Measurements from ENCODE around the gene LDLRAD3. TPM values are rescaled to one million over a fixed set of nuclear protein-coding genes. Genes with fewer than 3 reads are reported as not detected.
"Not testable (repeated sequence)": the region's sequence is repeated elsewhere in the genome, so short reads cannot be mapped to it uniquely, and the experiment has no call there.

LDLRAD3 gene
- total RNA-seq, 2 experiments from 2014 or later: 0.22 to 0.59 TPM

DNA sequence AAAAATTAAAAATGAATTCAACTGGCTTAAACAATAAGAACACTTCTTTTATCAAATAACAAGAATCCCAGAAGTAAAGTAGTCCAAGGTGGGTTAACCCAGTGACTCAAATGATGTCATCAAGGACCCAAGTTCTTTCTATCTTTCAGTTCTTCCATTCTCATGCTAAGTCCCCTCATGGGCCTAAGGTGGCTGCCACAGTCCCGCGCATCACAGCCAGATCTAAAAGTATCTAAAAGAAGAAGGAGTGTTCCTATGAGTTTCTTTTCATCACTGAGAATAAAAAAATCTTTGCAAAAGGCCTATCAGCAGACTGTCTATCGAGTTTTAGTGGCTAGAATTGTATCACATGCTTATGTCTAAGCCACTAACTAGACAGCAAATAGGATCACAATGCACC, 37.2 kb upstream of the LDLRAD3 start:
- CTCF ChIA-PET: no interaction called here
- Mint-ChIP-seq H3K4me1 (ENCODE audit: low read depth) (no peaks in the 10 kb centered on the region), H3K27me3 (peaks cover 7% of the 10 kb centered on the region), H3K27ac (no peak overlapping the region), H3K4me3 (no peak overlapping the region), H3K36me3 (ENCODE audit: low read depth) (peaks cover 2% of the 10 kb centered on the region), H3K9me3 (peaks cover 13% of the 10 kb centered on the region)
- DNase-seq (no peak), ATAC-seq (no peak)
- POLR2A ChIA-PET: no interaction called here
- TF ChIP-seq, protein P1, sequence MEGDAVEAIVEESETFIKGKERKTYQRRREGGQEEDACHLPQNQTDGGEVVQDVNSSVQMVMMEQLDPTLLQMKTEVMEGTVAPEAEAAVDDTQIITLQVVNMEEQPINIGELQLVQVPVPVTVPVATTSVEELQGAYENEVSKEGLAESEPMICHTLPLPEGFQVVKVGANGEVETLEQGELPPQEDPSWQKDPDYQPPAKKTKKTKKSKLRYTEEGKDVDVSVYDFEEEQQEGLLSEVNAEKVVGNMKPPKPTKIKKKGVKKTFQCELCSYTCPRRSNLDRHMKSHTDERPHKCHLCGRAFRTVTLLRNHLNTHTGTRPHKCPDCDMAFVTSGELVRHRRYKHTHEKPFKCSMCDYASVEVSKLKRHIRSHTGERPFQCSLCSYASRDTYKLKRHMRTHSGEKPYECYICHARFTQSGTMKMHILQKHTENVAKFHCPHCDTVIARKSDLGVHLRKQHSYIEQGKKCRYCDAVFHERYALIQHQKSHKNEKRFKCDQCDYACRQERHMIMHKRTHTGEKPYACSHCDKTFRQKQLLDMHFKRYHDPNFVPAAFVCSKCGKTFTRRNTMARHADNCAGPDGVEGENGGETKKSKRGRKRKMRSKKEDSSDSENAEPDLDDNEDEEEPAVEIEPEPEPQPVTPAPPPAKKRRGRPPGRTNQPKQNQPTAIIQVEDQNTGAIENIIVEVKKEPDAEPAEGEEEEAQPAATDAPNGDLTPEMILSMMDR (IDR thresholded peaks at IDR 0.05): no peak
- intact Hi-C loops (cut with micrococcal nuclease): no loop called here

DNA sequence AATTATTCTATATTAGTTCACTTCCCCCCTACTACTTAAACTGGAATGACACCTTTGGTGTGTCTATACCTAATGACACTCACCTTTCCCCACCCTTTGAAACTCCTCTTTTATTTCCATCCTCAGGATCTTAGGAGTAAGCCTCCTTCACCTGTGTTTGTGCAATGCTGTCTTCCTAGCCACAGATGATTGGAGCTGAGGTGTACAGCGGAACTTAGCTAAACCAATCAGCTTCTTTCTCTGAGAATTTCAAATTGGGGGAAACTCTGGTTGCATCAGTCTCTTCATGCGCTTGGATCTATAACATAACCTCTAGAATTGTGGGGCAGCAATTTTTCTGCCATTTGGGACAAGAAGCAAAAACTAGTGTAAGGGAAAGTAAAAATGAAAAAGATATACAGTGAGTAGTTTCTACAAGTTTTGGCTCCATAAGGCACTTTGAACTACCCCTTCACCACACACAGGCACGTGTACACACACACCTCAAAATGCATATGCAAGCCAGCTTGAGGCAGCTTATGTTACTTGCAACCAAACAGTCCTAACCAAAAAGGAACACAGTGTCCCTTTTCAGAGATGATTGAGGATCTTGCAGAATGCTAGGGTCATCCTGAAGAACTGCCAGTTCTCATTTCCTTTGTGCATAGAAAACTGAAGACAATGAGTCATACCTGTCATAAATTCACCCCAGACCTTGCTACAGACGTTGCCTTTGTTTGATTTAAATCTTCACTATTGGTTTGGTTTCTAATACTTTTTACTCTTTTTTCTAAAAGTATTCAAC, 36.0 kb upstream of the LDLRAD3 start:
- no peak for DNase-seq
- Mint-ChIP-seq H3K27ac (no peak overlapping the region), H3K4me3 (no peak overlapping the region), H3K9me3 (peaks cover 6% of the 10 kb centered on the region), H3K4me1 (ENCODE audit: low read depth) (no peaks in the 10 kb centered on the region), H3K36me3 (ENCODE audit: low read depth) (peaks cover 2% of the 10 kb centered on the region), H3K27me3 (peaks cover 7% of the 10 kb centered on the region)
- TF ChIP-seq, protein P1 (IDR thresholded peaks at IDR 0.05): no peak
- ChIA-PET CTCF (no interaction called here), POLR2A (no interaction called here)
- no peak for ATAC-seq
- intact Hi-C loops (cut with micrococcal nuclease): no loop called here

DNA sequence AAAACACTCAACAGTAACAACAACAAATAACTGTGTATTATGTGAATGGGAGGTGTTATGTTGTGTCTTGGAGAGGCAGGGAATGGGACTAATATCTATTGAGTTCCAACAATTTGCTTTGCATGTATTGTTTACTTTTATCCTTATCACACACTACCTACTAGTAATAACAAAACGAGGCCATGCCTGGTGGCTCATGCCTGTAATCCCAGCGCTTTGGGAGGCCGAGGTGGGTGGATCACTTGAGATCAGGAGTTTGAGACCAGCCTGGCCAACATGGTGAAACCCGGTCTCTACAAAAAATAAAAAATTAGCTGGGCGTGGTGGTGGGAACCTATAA, 35.5 kb upstream of the LDLRAD3 start:
- H3K27me3 Mint-ChIP-seq; H3K27ac Mint-ChIP-seq; H3K4me1 Mint-ChIP-seq (ENCODE audit: low read depth); H3K4me3 Mint-ChIP-seq; DNase-seq; H3K36me3 Mint-ChIP-seq (ENCODE audit: low read depth); intact Hi-C loops (cut with micrococcal nuclease); ATAC-seq; H3K9me3 Mint-ChIP-seq; CTCF ChIA-PET; POLR2A ChIA-PET: not testable (repeated sequence)

DNA sequence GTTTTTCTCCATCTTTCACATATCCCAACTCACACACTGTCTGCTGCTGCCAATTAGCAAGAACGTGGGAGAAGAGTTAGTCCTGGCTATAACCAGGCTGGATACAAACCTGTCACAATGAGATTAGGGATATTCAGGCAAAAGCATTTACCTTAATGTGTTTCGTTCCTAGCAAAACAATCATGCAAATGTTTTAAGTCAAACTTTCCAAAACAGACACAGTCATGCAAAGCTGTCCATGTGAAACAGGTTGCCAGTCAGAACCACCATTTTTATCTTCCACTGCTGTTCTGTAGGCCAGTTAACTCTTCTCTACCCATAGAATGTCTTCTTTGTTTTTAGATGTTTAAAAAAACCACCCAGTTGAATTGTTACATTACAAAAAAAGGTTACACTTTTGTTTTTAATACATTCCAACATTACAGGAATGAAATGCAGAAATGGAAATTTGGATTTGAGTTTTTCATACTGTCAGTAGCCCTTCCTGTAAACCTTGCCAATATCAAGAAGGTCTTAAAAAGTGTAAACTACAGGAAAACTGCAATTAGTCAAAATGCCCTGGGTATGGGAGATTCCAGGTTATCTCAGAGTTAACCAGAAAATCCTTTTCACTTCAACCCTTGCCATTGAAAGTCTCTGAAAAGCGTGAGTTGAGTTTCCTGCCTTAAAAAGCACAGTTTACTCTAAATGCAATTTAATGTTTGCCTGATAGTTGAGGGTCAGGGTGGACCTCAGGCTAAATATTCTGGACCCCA, 34.2 kb upstream of the LDLRAD3 start:
- H3K4me1 Mint-ChIP-seq (ENCODE audit: low read depth): no peaks in the 10 kb centered on the region
- ATAC-seq: no peak
- H3K27me3 Mint-ChIP-seq: peaks cover 6% of the 10 kb centered on the region
- intact Hi-C loops (cut with micrococcal nuclease): no loop called here
- POLR2A ChIA-PET: no interaction called here
- DNase-seq: no peak
- H3K4me3 Mint-ChIP-seq: no peak overlapping the region
- no peaks in the 10 kb centered on the region for H3K36me3 Mint-ChIP-seq (ENCODE audit: low read depth)
- no peak overlapping the region for H3K27ac Mint-ChIP-seq
- H3K9me3 Mint-ChIP-seq: no peaks in the 10 kb centered on the region
- TF ChIP-seq, protein P1 (IDR thresholded peaks at IDR 0.05): no peak
- CTCF ChIA-PET: no interaction called here

DNA sequence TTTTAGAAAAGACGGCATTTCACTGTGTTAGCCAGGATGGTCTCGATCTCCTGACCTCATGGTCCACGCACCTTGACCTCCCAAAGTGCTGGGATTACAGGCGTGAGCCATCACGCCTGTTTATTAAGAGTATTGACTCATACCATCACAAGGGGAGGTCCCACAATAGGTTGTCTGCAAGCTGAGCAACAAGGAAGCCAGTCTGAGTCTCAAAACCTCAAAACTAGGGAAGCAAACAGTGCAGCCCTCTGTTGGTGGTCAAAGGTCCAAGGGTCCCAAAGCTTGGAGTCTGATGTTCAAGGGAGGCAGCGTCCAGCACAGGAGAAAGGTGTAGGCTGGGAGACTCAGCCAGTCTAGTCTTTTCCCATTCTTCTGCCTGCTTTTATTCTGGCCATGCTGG, 32.8 kb upstream of the LDLRAD3 start:
- CTCF ChIA-PET: no interaction called here
- no peaks in the 10 kb centered on the region for H3K4me1 Mint-ChIP-seq (ENCODE audit: low read depth)
- no peak overlapping the region for H3K4me3 Mint-ChIP-seq
- TF ChIP-seq, protein P1 (IDR thresholded peaks at IDR 0.05): no peak
- ATAC-seq (no peak), DNase-seq (no peak)
- intact Hi-C loops (cut with micrococcal nuclease): no loop called here
- no peak overlapping the region for H3K27ac Mint-ChIP-seq
- H3K9me3 Mint-ChIP-seq: no peaks in the 10 kb centered on the region
- H3K36me3 Mint-ChIP-seq (ENCODE audit: low read depth): no peaks in the 10 kb centered on the region
- peaks cover 4% of the 10 kb centered on the region for H3K27me3 Mint-ChIP-seq
- POLR2A ChIA-PET: no interaction called here

Data from activated CD8-positive, alpha-beta T cell treated with anti-CD3 and anti-CD28 coated beads for 36 hours (primary cell).